Activated naive CD4-positive, alpha-beta T cell (primary cell): ENCODE data around the gene UCN.
A peak's percentile ranks its signal among the peaks of the same experiment; 100 is the strongest.
"Not testable (repeated sequence)": the region's sequence is repeated elsewhere in the genome, so short reads cannot be mapped to it uniquely, and the experiment has no call there.

Experiments
- DNase-seq, 4 experiments: peaks; one replicate each; lab custom pipeline; 2025; lab: John Stamatoyannopoulos, UW

UCN gene

DNA sequence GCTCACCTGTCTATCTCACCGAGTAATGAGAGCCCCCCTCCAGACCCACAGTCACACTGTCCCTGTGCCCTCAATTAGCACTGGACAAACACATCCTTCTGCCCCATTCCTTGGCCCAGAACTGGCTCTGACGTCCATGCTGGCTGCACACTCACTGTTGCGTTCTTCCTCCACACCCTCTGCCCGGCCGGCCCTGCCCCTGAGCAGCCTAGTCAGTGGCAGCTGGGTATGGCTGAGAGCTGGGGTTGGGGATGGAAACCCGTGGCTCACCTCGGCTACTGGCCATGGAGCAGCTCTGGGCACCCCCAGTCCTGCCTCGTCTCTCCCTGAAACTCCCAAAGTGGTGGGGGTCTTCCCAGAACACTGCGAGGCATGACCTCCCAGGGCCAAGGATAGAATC, 6.5 kb upstream of the UCN start:
- no peak for DNase-seq

DNA sequence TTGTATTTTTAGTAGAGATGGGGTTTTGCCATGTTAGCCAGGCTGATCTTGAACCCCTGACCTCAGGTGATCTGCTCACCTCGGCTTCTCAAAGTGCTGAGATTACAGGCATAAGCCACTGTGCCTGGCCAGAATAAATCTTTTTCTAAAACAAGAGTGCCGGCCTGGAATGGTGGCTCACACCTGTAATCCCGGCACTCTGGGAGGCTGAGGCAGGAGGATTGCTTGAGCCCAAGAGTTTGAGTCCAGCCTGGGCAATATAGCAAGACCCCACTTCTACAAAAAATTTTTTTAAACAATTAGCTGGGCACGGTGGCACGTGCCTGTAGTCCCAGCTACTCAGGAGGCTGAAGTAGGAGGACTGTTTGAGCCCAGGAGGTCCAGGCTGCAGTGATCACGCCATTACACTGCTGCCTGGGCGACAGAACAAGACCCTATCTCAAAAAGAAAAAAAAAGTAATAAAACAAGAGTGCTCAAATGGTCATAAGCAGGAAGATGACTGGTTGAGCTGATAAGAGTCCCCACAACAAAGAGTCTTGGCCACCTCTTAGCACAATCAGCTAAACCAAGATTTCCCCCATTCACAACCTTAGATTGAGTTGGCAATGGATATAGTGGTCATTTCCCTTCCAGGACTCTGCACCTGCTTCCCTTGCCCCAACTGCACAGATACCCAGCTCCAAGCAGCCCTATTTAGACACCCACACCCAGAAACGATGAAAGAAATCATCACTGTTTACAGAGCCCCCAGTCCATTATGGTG, 5.8 kb upstream of the UCN start:
- no peak for DNase-seq

DNA sequence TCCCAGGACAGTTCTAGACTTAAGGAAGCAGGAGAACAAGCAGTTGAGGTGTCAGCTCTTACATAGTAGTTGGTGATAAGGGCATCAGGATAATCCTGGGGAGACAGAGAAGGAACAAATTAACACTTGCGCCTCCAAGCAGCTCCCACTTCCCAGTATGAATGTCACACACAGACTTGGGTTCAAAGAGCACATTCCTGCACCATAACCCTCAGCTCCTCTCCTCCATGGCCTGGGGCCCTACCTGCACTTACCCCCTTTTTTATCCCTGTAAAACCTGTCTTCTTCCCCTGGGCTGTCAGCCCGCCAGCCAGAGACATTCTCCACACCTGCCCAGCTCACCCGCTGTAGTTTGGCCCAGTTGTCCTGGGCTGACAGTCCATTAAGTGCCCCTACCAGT, 3.9 kb upstream of the UCN start:
- DNase-seq, result no peak

DNA sequence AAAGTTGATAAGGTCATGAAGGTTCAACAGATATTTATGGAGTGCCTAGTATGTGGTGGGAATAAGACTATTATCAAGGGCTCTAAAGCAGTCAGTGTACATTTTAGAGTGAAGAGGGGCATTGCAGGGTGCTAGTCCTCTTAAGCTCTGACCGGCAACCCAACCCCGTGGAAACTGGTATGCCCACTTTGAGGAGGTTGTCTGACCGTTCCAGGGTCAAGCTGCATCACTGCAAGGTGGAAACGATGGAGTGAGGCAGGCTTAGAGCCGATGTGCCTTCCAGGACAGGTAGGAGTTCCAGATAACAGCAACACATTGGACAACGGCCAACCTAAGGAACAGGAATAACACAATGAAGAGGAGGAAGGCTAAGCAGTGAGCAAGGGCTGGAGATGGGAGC, 1.4 kb upstream of the UCN start:
- DNase-seq, result no peak

DNA sequence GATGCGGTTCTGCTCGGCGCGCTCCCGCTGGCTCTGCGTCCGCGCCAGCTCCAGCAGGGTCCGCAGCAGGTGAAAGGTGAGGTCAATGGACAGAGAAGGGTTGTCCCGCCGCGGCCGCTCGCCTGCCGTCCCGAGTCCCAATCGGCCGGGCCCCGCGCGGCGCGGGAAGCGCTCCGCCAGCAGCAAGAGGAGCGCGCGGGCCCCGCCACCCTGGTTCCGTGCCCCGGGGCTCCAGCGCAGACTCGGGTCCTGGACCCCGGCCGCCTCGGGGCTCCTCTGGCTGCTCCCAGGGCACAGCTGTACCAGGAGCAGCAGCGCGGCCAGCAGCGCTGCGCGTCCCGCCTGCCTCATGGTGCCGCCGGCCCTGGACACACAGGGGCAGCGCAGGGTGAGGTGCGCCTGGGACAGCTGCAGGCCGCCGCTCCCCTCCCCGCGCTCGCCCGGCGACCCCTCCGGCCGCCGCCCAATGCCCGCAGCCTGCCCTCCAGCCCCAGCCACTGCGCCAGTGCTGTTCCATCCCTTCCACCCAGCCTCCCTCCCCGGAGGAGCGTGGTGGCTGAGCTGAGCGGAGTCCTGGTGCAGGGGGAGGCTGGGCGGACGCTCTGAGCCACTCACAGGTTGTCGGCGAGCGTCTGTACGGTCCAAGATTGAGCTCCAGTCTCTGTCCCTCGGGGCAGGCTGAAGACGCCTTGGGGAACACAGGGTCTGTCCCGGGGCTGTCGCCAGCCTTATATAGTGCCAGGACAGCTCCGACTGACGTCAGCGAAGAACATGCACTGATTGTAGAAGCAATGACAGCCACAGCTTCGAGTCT, 493 bp downstream of the UCN start:
- no peak for DNase-seq

DNA sequence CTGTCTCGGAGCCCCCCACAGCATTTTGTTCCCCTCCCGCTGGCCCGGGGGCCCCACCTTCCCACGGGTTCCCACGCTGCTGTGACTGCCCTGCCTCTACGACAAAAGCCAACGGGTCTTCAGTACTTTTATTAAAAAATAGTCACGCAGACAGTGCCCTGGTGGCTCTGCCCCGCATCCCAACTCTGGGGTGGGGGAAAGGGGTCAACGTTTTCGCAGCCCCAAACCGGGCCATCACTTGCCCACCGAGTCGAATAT, 1.0 kb downstream of the UCN start:
- DNase-seq, result no peak

DNA sequence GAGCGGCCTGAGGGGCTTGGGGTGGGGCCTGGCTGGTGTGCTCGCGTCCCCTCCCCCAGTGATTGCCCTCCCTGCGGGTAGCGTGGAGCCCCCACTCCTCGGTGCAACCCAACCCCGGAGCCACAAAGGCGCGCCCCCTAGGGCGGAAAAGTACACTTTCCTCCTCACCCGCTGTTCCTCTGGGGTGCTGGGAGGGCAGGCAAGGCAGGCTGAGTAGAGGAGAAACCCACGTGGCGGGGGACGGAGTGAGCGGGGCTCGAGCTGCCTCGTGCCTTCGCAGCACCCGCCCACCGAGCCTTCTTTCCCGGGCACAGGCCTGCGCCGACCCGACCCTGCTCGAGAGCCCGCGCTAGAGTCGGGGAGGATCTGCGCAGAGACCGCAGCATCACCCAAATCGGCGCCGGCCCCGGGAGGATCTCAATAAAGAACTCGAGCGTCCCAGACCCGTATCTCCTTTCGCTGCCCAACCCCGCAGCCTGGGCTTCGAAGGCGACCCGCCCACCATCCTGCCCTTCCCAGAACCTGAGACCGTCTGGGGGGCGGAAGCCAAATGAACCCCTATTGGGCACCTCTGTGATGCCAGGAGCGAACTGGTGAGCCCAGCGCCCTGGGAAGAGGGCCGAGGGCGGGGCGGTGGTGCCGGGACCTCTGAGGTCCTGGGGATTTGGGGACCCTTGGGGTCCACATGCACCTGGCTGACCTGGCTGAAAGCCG, 1.5 kb downstream of the UCN start:
- peak in 2 of 4 experiments; percentile 9 to 17 for DNase-seq

DNA sequence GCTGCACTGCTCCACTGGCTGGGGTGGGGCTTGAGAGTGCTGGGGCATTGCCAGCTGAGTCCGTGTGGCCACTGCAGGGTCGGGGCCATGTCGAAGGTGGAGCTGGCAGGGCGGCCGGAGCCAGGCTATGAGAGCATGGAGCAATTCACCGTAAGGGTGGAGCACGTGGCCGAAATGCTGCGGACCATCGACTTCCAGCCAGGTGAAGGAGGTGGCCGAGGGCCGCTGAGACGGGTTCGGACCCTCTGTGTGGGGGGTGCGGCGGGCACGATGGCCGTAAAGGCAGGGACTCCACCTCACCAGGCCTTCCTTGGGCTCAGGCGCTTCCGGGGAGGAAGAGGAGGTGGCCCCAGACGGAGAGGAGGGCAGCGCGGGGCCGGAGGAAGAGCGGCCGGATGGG, 2.1 kb downstream of the UCN start:
- DNase-seq, result no peak

DNA sequence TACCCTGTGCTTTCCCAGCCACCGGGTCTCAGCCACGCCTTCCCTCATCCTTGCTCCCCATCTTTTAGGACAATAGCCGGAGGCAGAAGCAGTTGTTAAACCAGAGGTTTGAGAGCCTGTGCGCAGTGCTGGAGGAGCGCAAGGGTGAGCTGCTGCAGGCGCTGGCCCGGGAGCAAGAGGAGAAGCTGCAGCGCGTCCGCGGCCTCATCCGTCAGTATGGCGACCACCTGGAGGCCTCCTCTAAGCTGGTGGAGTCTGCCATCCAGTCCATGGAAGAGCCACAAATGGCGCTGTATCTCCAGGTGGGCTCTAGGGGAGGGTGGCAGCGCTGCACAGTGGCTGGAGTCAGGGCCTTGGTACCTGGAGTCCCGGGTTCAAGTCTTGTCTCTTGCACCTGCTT, 2.7 kb downstream of the UCN start:
- DNase-seq, result no peak

DNA sequence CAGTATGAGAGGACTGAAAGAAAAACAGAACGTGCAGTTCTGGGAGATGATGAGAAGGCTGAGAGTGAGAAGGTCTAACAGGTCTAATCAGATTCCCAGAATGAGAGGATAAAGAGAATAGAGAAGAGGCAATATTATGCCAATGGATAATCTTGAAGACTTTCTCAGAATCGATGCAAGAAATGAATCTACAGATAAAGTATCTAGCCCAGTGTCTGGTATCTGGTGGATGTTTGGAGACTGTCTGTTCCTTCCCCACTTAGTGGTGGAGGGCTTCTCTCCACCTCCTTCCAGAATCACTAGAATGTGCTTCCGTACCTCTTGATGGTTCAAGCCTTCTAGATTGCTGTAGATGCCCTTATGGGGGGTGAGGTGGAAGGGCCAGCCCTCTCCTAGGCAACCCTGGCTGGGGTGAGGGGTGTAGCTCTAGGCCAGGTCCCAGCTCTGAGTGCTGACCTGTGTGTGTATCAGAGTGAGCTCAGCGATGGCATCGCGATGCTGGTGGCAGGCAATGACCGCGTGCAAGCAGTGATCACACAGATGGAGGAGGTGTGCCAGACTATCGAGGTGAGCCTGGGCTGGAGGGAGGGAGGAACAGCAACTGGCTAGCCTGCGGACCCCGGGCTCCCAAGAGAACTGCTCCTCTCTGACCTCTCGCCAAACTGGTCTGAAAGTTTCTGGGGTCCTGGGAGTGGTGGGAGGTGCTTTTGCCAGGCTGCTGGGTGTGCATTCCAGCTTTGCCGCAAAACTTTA, 3.6 kb downstream of the UCN start:
- no peak for DNase-seq

DNA sequence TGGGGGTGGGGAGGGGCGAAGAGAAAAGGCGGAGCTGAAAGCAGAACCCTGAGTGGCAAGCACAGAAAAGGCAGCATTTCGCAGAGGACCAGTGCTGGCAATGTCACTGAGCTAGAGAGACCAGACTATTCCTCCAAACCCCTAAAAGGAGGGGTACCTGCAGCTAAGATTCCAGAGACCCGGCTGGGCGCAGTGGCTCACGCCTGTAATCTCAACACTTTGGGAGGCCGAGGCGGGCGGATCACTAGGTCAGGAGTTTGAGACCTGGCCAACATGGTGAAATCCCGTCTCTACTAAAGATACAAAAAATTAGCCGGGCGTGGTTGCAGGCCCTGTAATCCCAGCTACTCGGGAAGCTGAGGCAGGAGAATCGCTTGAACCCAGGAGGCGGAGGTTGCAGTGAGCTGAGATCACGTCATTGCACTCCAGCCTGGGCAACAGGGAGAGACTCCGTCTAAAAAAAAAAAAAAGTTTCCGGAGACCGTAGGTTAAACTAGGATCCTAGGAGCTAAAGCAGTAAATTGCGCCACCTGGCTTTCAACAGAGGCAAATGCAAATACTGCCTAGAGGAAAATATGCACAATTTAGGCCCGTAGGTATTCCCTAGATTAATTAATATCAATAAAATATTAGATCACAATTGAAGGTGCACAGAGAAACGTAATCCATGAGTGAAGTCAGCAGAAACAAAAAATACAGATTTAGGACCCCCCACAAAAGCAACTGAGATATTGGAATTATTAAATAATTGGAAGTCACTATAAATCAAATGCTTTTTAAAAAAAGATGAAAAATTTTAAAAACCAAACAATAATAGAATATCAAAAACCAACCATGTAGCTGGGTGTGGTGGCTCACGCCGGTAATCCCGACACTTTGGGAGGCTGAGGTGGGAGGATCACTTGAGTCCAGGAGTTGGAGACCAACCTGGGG, 4.9 kb downstream of the UCN start:
- peak in 1 of 4 experiments; percentile 3 for DNase-seq

DNA sequence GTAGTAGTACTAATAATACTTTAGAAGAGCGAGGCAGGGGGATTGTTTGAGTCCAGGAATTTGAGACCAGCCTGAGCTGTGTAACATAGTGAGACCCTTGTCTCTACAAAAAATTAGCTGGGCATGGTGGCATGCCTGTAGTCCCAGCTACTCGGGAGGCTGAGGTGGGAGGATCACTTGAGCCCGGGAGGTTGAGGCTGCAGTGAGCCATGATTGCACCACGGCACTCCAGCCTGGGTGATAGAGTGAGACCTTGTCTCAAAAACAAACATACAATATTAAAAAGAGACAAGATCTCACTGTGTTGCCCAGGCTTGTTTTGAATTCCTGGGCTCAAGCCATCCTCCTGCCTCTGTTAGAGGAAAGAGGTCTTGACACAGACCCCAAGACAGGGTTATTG, 7.6 kb downstream of the UCN start:
- not testable (repeated sequence) for DNase-seq

DNA sequence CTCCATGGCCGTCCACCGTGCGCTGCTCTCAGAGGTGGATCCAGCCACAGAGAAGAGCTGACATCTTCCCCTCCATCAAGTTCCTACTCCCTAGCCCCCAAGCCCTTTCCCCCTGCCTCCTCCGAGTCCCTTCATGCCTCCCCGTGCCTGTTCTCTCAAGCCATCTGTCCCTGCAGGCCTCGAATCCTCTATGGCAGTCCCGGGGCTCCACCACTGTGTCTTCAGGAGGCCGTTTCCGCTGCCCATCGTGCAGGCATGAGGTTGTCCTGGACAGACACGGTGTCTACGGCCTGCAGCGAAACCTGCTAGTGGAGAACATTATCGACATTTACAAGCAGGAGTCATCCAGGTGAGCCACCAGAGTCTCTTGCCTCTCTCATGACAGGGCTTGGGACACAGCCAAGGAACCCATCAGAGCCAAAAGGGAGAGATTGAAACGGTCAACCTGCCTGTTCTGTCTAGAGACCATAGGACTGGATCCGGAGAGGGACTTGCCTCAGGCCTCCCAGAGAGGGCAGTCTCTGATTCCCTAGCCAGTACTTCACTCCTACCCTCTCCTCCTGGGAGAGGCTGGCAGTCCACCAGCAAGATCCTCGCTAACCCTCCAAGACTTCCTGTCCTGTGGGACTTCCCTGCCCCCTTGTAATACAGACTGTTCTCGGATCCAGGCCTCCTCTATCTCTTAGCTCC, 9.7 kb downstream of the UCN start:
- no peak for DNase-seq

DNA sequence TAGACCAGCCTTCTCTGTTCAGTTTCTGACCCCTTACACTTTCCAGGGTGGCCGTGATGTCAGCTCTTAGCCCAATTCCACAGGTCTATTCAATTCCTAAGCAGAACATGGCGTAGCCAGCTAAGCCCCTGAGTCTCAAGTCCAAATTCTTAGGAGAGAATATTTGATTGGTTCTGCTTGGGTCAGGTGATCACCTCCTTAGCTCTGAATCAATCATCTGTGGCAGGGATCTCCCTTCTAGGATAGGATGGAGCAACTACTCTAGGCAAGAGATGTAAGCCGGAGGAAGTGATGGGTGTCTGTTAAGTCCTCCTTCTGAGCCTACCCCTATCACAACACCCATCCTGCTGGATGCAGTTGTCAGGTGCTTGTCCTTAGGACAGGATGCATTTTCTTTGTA, 11.1 kb downstream of the UCN start:
- DNase-seq, result no peak

DNA sequence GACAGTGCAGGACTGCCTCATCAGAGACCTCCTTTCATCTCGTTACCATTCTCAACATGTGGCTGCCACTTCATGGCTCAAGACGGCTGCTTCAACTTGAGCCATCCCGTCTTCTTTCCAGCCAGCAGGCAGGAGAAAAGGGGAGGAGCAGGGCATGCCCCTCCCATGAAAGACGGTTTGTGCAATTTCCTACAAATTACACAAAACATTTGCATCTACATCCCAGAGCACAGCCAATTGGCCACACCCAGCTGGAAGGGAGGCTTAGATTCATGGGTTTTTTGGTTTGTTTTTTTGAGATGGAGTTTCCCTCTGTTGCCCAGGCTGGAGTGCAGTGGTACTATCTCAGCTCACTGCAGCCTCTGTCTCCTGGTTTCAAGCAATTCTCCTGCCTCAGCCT, 11.8 kb downstream of the UCN start:
- no peak for DNase-seq

DNA sequence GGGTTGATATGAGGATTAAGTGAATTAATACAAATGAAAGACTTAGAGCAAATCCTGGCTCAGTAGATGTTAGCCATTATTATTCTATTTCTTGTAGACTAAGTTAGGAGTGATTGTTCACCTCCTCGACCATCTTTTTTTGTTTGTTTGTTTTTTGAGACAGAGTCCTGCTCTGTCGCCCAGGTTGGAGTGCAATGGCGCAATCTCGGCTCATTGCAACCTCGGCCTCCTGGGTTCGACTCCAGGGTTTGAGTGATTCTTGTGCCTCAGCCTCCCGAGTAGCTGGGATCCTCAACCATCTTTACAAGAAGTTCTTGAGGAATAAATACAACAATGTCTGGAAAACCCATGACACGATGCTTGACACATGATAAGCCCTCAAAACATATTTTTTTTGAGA, 13.3 kb downstream of the UCN start:
- no peak for DNase-seq

DNA sequence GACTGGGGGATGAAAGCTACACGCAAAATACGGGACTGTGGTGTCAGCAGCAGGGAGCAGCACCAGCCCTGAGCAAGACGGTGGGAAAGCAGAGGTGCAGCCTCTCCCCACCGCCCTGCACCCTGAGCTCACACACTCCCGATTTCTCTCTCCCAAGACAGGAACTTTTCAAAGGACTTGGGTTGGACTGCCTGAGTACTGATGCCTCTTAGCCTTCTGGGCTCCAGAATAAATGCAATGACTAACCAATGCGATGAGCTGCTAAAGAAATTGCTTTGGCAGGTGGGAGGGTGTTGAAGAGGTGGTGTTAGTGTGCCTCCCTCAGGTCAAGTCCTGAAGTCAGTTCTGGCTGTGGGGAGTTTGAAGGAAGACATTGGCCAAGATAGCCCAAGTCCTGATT, 16.4 kb downstream of the UCN start:
- no peak for DNase-seq

DNA sequence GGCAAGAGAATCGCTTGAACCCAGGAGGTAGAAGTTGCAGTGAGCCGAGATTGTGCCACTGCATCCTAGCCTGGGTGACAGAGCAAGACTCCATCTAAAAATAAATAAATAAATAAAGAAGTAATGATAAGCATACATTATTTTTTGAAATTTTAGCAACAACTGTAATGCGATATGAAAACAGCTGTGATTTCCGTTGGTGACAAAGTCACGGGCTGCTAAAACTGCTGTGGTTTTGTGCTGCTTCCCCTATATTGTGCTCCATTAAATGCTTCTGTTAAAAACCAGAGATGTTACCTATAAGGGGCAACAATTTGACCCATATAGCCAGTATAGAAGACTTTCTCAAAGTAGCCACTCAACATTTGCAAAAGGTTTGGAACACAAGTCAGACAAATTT, 17.7 kb downstream of the UCN start:
- DNase-seq, result no peak

DNA sequence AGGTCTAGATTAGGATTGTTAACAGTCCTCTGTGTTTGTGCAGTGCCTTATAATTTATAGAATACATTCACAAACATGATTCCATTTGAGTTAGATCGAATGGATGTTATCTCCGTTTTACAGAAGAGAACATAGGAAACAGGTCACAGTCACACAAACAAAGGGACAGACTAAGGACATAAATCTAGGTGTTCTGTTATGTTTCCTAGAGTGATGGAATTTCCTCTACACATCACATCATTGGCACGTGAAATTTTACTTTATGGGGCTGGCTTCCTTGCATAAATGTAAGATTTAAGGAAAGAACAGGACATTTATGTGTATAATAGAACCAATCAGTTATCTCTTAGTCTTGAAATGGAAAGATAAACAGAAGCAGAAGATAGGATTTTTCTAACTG, 19.6 kb downstream of the UCN start:
- DNase-seq, result no peak

DNA sequence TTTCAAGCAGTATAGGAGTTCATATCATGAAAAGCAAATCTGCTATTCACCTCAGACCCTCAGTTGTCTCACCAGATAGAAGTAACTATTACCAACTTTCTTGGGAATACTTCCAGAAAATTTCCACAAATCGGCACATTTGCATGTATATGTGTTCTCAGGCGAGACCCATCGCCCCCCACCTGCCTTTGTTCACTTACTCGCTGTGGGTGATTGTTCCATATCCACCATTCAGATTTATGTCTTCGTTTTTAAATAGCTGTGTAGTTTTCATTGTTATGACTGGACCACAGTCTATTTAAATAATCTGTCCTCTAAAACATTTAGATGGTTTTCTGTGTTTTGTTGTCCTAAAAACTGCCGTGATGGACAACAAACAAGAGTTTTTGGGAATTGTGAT, 22.8 kb downstream of the UCN start:
- no peak for DNase-seq

DNA sequence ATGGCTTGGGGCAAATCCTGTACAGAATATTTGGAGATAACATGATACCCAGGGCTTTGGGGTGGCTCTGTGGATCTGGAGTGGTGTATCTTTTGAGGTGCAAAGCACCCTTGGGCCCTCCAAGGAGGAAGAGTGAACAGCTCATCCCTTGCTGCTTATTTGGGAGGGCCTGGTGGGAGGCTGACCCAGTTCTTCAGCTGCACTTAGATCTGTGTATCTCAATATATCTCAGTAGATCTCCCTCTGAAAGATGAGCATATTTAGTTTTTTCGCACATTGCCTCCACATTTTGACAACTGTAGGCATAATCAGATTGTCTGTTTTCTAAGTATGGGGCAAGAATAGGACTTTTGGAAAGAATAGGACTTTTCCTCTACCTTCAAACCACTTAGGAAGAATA, 23.2 kb downstream of the UCN start:
- no peak for DNase-seq
